Prostate gland (tissue), 2 donors: ENCODE data around the gene CCDC175.

Experiments used
- POLR2A ChIP-seq: fragments of 450-650 bp; IDR thresholded peaks from one replicate; pipeline ENCODE4 v1.6.1; 2016; ENCODE audit warnings: antibody characterized with exemption, mild to moderate bottlenecking
- TF ChIP-seq, protein P1 (sequence below), 4 experiments: fragments of 200-600 bp in 2 of 4; fragments of 450-650 bp in 2 of 4; sonication (generic) in 2 of 4; IDR thresholded peaks; 1 replicate in 3 of 4; 2 replicates in 1 of 4; pipeline ENCODE4 v1.5.1; 2016 to 2019; ENCODE audit warnings: antibody characterized with exemption in 4 of 4, mild to moderate bottlenecking in 2 of 4, moderate library complexity in 2 of 4

DNA sequence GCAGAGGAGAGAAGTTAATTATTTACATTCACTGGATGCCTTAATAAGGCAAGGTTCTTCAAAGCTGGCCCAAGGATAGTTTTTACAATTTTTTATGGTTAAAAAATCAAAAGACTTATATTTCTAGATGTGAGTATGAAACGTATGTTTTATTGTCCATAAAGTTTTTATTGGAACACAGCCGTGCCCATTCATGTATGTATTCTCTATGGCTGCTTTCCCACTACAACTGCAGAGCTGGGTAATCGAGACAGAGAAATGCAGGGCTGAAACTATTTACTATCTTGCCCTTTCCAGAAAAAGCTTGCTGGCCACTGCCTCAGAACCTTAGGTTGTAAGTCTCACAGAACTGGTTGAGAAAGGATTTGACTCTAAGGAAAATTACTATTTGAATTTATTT lies 75.9 kb downstream of the CCDC175 start:
- TF ChIP-seq POLR2A = no peak
- TF ChIP-seq, protein P1, sequence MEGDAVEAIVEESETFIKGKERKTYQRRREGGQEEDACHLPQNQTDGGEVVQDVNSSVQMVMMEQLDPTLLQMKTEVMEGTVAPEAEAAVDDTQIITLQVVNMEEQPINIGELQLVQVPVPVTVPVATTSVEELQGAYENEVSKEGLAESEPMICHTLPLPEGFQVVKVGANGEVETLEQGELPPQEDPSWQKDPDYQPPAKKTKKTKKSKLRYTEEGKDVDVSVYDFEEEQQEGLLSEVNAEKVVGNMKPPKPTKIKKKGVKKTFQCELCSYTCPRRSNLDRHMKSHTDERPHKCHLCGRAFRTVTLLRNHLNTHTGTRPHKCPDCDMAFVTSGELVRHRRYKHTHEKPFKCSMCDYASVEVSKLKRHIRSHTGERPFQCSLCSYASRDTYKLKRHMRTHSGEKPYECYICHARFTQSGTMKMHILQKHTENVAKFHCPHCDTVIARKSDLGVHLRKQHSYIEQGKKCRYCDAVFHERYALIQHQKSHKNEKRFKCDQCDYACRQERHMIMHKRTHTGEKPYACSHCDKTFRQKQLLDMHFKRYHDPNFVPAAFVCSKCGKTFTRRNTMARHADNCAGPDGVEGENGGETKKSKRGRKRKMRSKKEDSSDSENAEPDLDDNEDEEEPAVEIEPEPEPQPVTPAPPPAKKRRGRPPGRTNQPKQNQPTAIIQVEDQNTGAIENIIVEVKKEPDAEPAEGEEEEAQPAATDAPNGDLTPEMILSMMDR (IDR thresholded peaks at IDR 0.05) = no peak
